SU-DHL-6 (cell line): Measurements from ENCODE around the gene NLRP6.
A peak's percentile ranks its signal among the peaks of the same experiment; 100 is the strongest.
"Not testable (repeated sequence)": the region's sequence is repeated elsewhere in the genome, so short reads cannot be mapped to it uniquely, and the experiment has no call there.

ENCODE experiments used
- H2AFZ ChIP-seq: fragments of 200-600 bp; sonication (generic); 2 replicates; pipeline ENCODE4 v1.6.1; 2014; ENCODE audit warnings: low read depth, mild to moderate bottlenecking, moderate library complexity, mixed read lengths, antibody characterized with exemption, low read length; ENCODE audit not compliant: severe bottlenecking
- H3F3A ChIP-seq: fragments of 200-600 bp; shearing (Covaris generic); 2 replicates; pipeline ENCODE4 v1.6.0; 2016; ENCODE audit warnings: antibody characterized with exemption, mild to moderate bottlenecking; ENCODE audit not compliant: insufficient read depth
- H3K27ac ChIP-seq: fragments of 200-600 bp; sonication (generic); 2 replicates; pipeline ENCODE4 v1.5.1; 2016; ENCODE audit warnings: low read depth, mild to moderate bottlenecking, low read length, moderate library complexity, mixed read lengths
- H3K27me3 ChIP-seq: fragments of 200-600 bp; sonication (generic), shearing (Covaris generic); 2 replicates; pipeline ENCODE4 v1.6.0; 2014; ENCODE audit warnings: mild to moderate bottlenecking, low read length
- H3K36me3 ChIP-seq: fragments of 200-600 bp; sonication (generic); 2 replicates; pipeline ENCODE4 v1.6.1; 2014; ENCODE audit warnings: mild to moderate bottlenecking, low read length, mixed read lengths
- H3K4me2 ChIP-seq: fragments of 300-600, 200-600 bp; shearing (Covaris generic), sonication (generic); 2 replicates; pipeline ENCODE4 v1.6.0; 2014; ENCODE audit warnings: low read length, low read depth, mild to moderate bottlenecking; ENCODE audit not compliant: poor library complexity, severe bottlenecking
- H3K4me3 ChIP-seq: fragments of 200-600 bp; sonication (generic); 2 replicates; pipeline ENCODE4 v1.5.1; 2014; ENCODE audit warnings: antibody characterized with exemption, low read length, mild to moderate bottlenecking, mixed read lengths; ENCODE audit not compliant: insufficient read depth, poor library complexity, severe bottlenecking
- H3K79me2 ChIP-seq: fragments of 200-600 bp; sonication (generic); 2 replicates; pipeline ENCODE4 v1.6.1; 2014; ENCODE audit warnings: mild to moderate bottlenecking, low read length, moderate library complexity; ENCODE audit not compliant: insufficient read depth
- H3K9ac ChIP-seq: fragments of 200-600 bp; sonication (generic); 2 replicates; pipeline ENCODE4 v1.7.0; 2014; ENCODE audit warnings: mild to moderate bottlenecking, low read length
- H3K9me2 ChIP-seq: fragments of 200-600 bp; sonication (generic); replicated peaks from 2 replicates; pipeline ENCODE4 v1.6.1; 2014; ENCODE audit warnings: low read length; ENCODE audit not compliant: insufficient read depth
- H3K9me3 ChIP-seq: fragments of 200-600 bp; sonication (generic); 2 replicates; pipeline ENCODE4 v1.6.1; 2014; ENCODE audit warnings: low read length, mixed read lengths; ENCODE audit not compliant: insufficient read depth
- H4K20me1 ChIP-seq: fragments of 200-600 bp; sonication (generic); 2 replicates; pipeline ENCODE4 v1.6.1; 2014; ENCODE audit warnings: low read depth, mild to moderate bottlenecking, antibody characterized with exemption, low read length, moderate library complexity, mixed read lengths
- EZH2phosphoT487 ChIP-seq: fragments of 200-600 bp; sonication (generic), shearing (Covaris generic); conservative IDR thresholded peaks from 2 replicates; pipeline ENCODE4 v1.6.1; 2018; ENCODE audit warnings: mild to moderate bottlenecking, antibody characterized with exemption, low read length, moderate library complexity, mixed read lengths
- TF ChIP-seq, protein P1 (sequence below): fragments of 200-600 bp; sonication (generic); IDR thresholded peaks from one replicate; pipeline ENCODE4 v1.5.1; 2017; ENCODE audit warnings: antibody characterized with exemption, mild to moderate bottlenecking, low read length, moderate library complexity; ENCODE audit not compliant: insufficient read depth, poor library complexity, severe bottlenecking

Gene NLRP6

DNA sequence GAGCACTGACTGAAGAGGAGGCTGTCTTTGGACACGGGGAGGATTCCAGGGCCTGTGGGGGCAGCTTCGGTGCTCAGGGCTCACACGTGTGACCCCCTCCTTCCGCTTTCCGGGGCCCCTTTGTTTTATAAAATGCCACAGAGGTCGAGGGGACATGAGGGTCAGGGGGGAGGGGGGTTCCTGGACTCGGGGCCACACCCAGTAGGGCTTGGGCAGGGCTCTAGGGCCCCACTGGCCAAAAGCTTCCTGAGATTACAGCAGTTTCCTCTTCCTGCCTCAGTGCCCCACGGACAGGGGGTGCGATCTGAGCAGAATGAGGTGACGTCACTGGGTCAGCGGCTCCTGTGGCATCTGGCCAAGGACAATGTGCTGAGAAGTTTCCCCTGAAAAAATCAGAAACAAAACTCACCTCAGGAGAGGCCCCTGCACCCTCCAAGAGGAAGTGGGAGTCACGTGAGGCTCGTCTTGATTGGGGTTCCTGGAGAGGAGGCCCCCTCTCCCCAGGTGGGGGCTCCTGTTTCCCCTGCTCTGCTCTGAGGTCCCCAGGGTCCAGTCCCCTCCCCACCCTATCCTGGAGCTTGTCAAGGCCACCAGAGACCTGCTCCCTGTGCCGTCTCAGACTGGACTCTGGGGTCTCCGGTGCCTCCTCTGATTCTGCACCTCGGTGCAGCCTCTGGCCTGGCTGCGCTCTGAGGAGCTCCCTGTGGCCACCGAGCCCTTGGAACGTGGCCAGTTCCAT, 48.8 kb downstream of the NLRP6 start:
- Histone ChIP-seq H3K4me3 (no peak overlapping the region), H3K4me2 (peak overlapping the region; percentile 43), H3K9me3 (no peaks in the 10 kb centered on the region), H3K79me2 (no peaks in the 10 kb centered on the region), H2AFZ (peak overlapping the region; percentile 60), H4K20me1 (no peaks in the 10 kb centered on the region), H3K36me3 (no peaks in the 10 kb centered on the region), H3K9me2 (no peaks in the 10 kb centered on the region), H3F3A (peaks cover 25% of the 10 kb centered on the region), H3K27ac (peak overlapping the region; percentile 84), H3K9ac (peak overlapping the region; percentile 51), H3K27me3 (no peaks in the 10 kb centered on the region)
- TF ChIP-seq EZH2phosphoT487: no peak
- TF ChIP-seq, protein P1, sequence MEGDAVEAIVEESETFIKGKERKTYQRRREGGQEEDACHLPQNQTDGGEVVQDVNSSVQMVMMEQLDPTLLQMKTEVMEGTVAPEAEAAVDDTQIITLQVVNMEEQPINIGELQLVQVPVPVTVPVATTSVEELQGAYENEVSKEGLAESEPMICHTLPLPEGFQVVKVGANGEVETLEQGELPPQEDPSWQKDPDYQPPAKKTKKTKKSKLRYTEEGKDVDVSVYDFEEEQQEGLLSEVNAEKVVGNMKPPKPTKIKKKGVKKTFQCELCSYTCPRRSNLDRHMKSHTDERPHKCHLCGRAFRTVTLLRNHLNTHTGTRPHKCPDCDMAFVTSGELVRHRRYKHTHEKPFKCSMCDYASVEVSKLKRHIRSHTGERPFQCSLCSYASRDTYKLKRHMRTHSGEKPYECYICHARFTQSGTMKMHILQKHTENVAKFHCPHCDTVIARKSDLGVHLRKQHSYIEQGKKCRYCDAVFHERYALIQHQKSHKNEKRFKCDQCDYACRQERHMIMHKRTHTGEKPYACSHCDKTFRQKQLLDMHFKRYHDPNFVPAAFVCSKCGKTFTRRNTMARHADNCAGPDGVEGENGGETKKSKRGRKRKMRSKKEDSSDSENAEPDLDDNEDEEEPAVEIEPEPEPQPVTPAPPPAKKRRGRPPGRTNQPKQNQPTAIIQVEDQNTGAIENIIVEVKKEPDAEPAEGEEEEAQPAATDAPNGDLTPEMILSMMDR: no peak

DNA sequence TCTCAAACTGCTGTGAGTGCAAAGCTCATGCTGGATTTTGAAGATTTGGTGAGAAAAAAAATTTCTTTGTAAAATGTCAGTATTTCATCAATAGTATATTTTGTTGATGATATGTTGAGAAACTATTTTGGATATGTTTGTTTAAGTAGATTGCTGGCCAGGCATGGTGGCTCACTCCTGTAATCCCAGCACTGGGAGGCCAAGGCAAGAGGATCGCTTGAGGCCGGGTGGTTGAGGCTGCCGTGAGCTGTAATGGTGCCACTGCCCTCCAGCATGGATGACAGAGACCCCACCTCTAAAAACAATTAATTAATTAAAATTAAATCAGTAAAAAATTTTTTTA, 49.3 kb downstream of the NLRP6 start:
- no peaks in the 10 kb centered on the region for H4K20me1 ChIP-seq
- H3K4me2 ChIP-seq: peak overlapping the region; percentile 43
- H3F3A ChIP-seq: peaks cover 25% of the 10 kb centered on the region
- H3K27ac ChIP-seq: peak overlapping the region; percentile 84
- peak overlapping the region; percentile 51 for H3K9ac ChIP-seq
- H3K36me3 ChIP-seq: no peaks in the 10 kb centered on the region
- no peaks in the 10 kb centered on the region for H3K79me2 ChIP-seq
- H3K9me3 ChIP-seq: no peaks in the 10 kb centered on the region
- TF ChIP-seq, protein P1: no peak
- TF ChIP-seq EZH2phosphoT487: no peak
- peak overlapping the region; percentile 60 for H2AFZ ChIP-seq
- H3K4me3 ChIP-seq: no peak overlapping the region
- H3K27me3 ChIP-seq: no peaks in the 10 kb centered on the region
- no peaks in the 10 kb centered on the region for H3K9me2 ChIP-seq

DNA sequence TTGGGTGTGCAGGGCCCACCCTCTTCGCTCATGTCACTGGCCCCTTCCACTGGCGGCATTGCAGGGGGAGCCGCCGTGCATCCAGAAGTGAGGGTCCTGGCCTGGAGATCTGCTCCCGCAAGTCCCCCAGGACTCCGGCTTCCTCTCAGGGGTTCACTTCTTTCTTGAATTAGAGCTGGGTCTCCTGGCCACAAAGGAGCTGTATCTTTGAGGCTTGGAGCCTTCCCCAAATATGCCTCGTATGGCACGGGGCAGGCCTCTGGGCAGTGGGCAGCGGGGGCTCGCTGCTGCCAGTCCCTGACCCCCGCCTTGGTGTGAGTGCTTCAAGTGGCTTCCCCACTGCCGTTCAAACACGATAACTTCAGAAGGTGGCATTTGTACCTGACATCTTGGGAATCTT, 49.8 kb downstream of the NLRP6 start:
- Histone ChIP-seq H3K27me3 (no peaks in the 10 kb centered on the region), H3K36me3 (no peaks in the 10 kb centered on the region), H3K4me3 (no peak overlapping the region), H4K20me1 (no peaks in the 10 kb centered on the region), H3K27ac (peak overlapping the region; percentile 61; the same call in 1 of the 2 replicates), H3F3A (peaks cover 25% of the 10 kb centered on the region), H3K79me2 (no peaks in the 10 kb centered on the region), H3K4me2 (no peak overlapping the region), H3K9me3 (no peaks in the 10 kb centered on the region), H2AFZ (no peak overlapping the region), H3K9me2 (no peaks in the 10 kb centered on the region), H3K9ac (no peak overlapping the region)
- TF ChIP-seq, protein P1: no peak
- TF ChIP-seq EZH2phosphoT487: no peak

DNA sequence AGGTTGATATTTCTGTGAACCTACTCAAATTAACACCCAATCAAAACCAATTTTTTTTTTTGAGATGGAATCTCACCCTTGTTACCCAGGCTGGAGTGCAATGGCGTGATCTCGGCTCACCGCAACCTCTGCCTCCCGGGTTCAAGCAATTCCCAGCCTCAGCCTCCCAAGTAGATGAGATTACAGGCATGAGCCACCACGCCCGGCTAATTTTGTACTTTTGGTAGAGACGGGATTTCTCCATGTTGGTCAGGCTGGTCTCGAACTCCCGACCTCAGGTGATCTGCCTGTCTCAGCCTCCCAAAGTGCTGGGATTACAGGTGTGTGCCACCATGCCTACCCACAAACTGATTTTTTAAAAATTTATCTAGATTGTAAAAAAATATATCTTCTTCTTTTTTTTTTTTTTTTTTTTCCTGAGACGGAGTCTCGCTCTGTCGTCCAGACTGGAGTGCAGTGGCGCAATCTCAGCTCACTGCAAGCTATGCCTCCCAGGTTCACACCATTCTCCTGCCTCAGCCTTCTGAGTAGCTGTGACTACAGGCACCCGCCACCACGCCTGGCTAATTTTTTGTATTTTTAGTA, 50.4 kb downstream of the NLRP6 start:
- H3K9ac ChIP-seq, H2AFZ ChIP-seq, H3K36me3 ChIP-seq, H3K9me2 ChIP-seq, H4K20me1 ChIP-seq, H3K9me3 ChIP-seq, H3K4me3 ChIP-seq, H3K27me3 ChIP-seq, H3K79me2 ChIP-seq: not testable (repeated sequence)
- peak overlapping the region; percentile 30 for H3K4me2 ChIP-seq
- peak overlapping the region; percentile 61 for H3K27ac ChIP-seq
- H3F3A ChIP-seq: peaks cover 25% of the 10 kb centered on the region
